Measurements from ENCODE around the gene AADACL2.
"Not testable (repeated sequence)": the region's sequence is repeated elsewhere in the genome, so short reads cannot be mapped to it uniquely, and the experiment has no call there.

The AADACL2 gene, protein sequence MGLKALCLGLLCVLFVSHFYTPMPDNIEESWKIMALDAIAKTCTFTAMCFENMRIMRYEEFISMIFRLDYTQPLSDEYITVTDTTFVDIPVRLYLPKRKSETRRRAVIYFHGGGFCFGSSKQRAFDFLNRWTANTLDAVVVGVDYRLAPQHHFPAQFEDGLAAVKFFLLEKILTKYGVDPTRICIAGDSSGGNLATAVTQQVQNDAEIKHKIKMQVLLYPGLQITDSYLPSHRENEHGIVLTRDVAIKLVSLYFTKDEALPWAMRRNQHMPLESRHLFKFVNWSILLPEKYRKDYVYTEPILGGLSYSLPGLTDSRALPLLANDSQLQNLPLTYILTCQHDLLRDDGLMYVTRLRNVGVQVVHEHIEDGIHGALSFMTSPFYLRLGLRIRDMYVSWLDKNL

GRCh38 chr3:151733613-151734012, at the start of gene AADACL2:
Gene AADACL2 (plus strand): TSS chr3:151733927. CDS start chr3:151734036, 109 bp downstream.
- DNase-seq (ENCODE audit: low spot score) = no peak

DNA sequence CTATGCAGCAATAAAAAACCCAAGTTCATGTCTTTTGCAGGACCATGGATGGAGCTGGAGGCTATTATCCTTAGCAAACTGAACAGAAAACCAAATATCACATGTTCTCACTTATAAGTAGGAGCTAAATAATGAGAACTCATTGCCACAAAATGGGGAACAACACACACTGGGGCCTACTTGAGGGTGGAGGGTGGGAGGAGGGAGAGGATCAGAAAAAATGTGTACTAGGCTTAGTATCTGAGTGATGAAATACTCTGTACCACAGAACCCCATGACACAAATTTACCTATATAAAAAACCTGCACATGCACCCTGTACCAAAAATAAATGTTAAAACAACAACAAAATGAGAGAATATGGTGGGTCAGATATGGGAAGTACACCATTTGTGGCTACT, 49.6 kb upstream of the AADACL2 start:
- DNase-seq (ENCODE audit: low spot score) = no peak

- no peak for DNase-seq (ENCODE audit: low spot score)
Measured at GRCh38 chr3:151686257-151686656, 47.5 kb upstream of the AADACL2 start.

- no peak for DNase-seq (ENCODE audit: low spot score)
Measured at GRCh38 chr3:151687076-151687475, 46.7 kb upstream of the AADACL2 start.

DNA sequence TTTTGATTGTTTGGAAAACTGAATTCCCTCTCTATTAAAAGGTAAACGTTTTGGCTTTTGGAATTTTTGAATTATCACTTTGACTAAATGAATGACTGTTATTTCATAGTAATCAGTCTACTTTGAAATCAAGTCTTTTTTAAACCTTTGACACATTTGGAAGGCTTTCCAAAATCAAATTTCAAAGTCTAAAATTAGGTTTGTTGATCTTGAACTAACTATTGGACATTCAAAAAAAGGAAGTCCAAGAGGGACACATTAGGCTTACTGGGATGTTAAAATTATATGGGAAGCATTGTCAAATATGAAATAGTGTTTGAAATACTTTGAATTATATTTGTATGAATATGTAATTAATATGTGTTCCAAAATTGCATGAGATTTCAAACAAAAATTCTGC, 45.2 kb upstream of the AADACL2 start:
- no peak for DNase-seq (ENCODE audit: low spot score)

DNA sequence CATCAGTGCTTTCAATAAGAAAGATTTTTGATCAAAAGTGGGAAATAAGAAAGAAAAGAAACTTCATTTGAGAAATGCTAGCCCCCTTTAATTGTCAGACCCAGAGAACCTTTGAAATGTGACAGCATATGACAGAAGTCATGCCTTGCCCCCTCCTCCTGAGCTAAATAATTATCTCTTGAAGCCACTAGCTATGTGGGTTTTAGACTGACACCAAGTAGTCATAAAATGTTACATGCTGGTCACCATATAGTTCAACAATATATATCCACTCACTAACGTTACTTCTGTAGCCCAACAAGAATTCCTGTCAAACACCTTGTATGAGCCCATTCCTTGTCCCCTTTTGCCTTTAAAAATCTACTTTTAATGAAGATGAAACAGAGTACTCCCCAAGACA, 43.1 kb upstream of the AADACL2 start:
- no peak for DNase-seq (ENCODE audit: low spot score)

GRCh38 chr3:151697496-151697895, 36.2 kb upstream of the AADACL2 start:
- DNase-seq (ENCODE audit: low spot score) = no peak

DNA sequence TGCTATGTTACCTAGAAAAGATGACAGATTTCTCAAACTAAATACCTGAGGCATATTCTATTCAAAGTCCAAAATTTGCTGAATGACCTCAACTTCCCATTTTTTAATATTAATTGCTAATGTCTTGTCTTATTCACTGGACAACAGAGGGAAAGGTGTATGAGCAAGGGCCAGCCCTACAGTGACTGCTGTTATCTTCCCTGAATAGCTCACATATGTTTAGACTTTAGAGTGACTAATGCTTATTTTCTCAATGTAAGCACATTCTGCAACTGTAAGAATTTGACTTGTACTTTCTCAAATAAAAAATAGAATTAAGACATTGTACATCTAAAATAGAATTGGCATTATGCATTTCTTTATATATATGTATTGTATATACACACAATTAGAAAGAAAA, 26.5 kb upstream of the AADACL2 start:
- DNase-seq (ENCODE audit: low spot score) = no peak

- no peak for DNase-seq (ENCODE audit: low spot score)
Measured at GRCh38 chr3:151708868-151709267, 24.9 kb upstream of the AADACL2 start.

GRCh38 chr3:151709847-151710246, 23.9 kb upstream of the AADACL2 start:
- DNase-seq (ENCODE audit: low spot score) = no peak

GRCh38 chr3:151721294-151721693, 12.4 kb upstream of the AADACL2 start:
- no peak for DNase-seq (ENCODE audit: low spot score)

- DNase-seq (ENCODE audit: low spot score) = no peak
Measured at GRCh38 chr3:151722856-151723255, 10.9 kb upstream of the AADACL2 start.

DNA sequence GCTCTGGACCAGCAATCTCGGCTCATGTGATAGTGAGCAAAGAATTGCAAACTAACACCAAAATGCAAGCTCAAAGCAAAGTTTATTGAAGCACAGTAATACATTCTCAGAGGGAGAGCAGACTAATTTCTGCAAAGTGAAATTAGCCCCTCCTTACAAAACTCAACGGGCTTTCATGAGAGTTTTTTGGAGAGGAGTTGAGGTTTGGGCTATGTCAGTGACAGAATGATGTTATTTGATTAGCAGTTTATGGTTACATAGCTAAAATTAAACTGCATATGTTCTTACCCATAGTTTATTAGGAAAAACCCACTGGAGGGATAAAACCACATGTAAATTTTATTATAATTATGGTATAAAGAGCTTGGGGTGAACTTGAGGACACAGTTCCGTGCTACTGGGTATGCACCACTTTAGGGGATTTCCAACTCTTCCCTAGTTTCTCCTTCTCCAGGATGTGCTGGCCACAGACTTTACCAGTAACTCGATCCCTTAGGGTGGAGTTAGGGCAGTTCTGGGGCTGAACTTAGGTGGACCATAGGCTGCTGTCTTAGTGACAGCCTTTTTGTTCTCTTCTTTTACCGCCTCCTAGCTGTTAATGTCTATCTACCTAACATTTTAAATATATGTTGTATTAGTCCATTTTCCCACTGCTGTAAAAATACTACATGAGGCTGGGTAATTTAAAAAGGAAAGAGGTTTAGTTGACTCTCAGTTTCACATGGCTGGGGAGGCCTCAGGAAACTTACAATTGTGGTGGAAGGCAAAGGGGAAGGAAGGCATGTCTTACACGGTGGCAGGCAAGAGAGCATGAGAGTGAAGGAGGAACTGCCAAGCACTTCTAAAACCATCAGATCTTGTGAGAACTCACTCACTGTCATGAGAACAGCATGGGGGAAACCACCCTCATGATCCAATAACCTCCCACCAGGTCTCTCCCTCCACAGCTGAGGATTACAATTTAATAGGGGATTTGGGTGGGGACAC, 8.9 kb upstream of the AADACL2 start:
- no peak for DNase-seq (ENCODE audit: low spot score)

GRCh38 chr3:151726016-151726415, 7.7 kb upstream of the AADACL2 start:
- DNase-seq (ENCODE audit: low spot score) = no peak

DNA sequence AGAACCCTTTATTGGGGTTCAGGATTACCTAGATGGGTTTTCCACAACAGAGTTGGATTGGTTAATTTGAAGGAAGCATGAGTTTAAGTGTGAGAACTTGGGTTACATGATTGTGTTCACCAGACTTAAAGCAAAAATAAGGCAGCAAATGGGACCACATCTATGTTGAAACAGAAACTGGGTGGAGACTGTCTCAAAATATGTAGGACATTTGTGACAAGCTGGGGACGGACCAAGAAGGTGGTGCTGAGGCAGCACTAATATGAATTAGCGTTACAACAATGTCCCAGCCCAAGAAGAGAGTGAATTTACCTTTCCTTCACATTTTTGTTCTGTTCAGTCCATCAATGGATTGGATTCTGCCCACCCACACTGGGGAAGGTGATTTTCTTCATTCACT, 866 bp upstream of the AADACL2 start:
- no peak for DNase-seq (ENCODE audit: low spot score)

DNA sequence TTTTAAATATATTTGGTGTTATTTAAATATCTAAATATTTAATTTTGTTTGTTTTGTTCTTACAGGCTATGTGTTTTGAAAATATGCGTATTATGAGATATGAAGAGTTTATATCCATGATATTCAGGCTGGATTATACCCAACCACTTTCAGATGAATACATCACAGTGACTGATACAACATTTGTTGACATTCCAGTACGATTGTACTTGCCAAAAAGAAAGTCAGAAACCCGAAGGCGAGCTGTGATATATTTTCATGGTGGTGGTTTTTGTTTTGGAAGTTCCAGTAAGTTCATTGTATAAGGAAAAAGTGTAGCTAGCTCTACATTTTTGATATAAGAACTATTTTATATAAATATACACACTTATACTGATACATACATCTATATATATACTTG, 6.9 kb downstream of the AADACL2 start:
- DNase-seq (ENCODE audit: low spot score) = no peak

- DNase-seq (ENCODE audit: low spot score) = no peak
Measured at GRCh38 chr3:151743855-151744254, 10.1 kb downstream of the AADACL2 start.

DNA sequence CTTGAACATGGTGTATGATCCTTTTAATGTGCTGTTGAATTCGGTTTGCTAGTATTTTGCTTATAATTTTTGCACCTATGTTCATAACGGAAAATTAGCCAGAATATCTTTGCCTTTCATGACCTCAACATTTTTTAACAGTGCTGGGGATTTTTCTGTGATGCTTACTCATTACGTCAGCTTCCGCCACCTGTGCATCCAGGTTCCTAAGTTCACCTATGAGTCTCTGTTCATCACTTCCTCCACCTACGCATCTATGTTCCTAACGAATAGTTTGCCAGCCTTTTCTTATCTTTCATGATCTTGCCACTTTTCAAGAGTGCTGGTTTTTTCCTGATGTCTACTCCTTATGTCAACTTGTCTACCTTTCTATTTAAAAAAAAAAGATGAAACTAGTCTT, 16.5 kb downstream of the AADACL2 start:
- DNase-seq (ENCODE audit: low spot score) = no peak

DNA sequence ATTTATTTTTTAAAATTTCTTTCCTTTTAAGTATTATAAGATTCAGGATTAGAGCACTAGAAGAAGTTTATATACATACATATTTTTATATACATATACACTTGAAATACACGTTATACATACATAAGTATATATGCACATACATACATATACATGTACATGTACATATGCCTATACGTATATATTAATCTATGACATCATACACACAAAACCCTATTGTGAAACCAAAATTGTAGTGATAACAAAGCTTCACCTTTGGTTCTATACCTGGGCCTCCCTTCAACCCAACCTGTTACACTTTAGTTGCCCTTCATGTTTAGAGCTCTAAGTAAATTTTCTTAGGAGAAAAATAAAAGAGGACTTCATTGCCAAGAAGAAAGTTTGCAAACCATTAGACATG, 17.0 kb downstream of the AADACL2 start:
- no peak for DNase-seq (ENCODE audit: low spot score)

GRCh38 chr3:151751161-151751560, 17.4 kb downstream of the AADACL2 start:
- no peak for DNase-seq (ENCODE audit: low spot score)

- DNase-seq (ENCODE audit: low spot score) = no peak
Measured at GRCh38 chr3:151753846-151754245, 20.1 kb downstream of the AADACL2 start.

GRCh38 chr3:151761581-151761980, 27.9 kb downstream of the AADACL2 start:
- no peak for DNase-seq (ENCODE audit: low spot score)

- DNase-seq (ENCODE audit: low spot score) = not testable (repeated sequence)
Measured at GRCh38 chr3:151764699-151765098, 31.0 kb downstream of the AADACL2 start.
